SW 1271 (cell line): ENCODE results near the gene KIF3B.
"Not testable (repeated sequence)": the region's sequence is repeated elsewhere in the genome, so short reads cannot be mapped to it uniquely, and the experiment has no call there.

Experiments used
- DNase-seq, 2 experiments: peaks; one replicate each; lab custom pipeline; 2025; lab: John Stamatoyannopoulos, UW

KIF3B gene

GRCh38 chr20:32330555-32330897, 53.1 kb downstream of the KIF3B start:
- no peak for DNase-seq

- DNase-seq = no peak
Observed at GRCh38 chr20:32332614-32333013, 55.2 kb downstream of the KIF3B start.

GRCh38 chr20:32333181-32333987, 55.9 kb downstream of the KIF3B start:
- DNase-seq = no peak

DNA sequence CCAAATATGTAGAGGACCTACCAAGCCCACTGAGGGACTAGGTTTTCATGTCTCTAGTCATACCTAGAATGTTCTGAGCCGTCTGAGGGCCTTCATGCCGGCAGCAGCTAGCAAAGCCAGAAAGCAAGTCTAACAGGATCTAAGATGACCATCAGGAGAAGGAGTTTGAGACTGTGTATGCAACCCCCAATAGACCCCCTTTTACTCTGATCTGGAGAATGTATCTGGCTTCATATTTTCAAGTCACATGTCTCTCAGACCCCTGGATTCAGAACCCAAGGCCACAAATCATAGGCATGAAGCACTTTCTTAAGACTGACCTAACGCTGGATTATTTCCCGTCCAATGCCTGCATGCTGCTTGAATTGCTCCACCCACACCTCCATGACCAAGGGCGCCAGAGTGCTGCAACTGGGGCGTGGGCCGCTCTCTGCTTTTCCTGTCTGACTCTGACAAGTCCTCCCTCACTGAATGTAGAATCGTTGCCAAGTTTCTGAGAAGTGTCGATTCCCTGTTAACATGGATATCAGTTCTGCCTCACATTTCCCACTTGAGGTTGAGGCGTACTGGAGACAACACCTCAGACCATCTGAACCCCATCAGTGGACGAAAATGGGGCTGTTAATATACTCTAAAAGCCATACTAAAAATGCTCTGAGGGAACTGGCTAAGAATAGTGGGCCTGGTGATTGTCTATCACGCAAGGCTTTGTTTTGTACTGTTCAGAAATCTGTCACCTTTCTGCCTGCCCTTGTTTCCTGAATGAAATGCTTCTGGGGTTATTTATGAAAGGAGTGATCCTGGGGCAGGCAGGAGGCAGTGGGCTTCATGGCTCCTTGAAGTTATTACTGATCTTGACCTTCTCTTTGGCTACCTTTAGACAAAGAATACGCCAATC, 56.8 kb downstream of the KIF3B start:
- no peak for DNase-seq

- DNase-seq = peak; percentile 32 to 62
Observed at GRCh38 chr20:32336918-32337347, 59.5 kb downstream of the KIF3B start.

DNA sequence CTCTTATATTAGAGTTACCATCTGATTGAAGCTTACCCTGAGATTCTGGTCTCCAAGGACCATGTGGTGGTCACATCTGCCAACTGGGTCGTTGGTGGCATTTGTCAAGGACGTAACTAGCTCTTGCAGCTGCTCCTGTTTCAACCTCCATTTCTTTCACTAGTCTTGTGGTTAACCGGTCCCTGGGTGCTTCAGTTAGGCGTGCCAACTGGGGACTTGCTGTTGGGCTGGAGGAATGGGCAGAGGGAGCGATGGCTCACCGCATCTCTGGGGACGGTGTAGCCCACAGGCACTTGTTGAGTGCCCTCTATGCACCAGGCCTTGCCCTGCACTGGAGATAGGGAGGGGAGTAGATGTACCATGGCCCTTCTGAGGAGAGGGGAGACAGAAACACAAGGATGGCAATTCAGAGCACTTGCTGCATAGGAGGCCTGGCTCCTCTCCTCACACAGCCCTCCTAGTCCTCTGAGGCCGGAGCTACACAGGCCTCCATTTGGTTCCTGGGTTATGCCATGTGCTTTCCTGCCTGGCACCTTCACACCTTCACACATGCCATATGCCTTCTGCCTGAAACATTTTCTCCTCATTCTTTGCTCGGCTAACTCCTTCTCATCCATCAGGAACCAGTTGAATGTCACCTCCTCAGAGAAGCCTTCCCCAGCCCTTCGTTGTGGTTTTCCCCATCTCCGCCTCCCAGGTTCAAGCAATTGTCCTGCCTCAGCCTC, 60.6 kb downstream of the KIF3B start:
- no peak for DNase-seq

DNA sequence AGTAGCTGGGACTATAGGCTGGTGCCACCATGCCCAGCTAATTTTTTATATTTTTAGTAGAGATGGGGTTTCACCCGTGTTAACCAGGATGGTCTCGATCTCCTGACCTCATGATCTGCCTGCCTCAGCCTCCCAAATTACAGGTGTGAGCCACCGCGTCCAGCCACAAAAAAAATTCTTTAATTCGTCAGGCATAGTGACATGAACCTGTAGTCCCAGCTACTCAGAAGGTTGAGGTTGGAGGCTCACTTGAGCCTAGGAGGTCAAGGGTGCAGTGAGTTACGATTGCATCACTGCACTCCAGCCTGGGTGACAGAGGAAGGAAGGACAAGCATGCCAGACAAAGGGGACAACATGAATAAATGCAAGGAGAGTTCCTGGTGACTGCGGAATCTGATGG, 61.2 kb downstream of the KIF3B start:
- no peak for DNase-seq

DNA sequence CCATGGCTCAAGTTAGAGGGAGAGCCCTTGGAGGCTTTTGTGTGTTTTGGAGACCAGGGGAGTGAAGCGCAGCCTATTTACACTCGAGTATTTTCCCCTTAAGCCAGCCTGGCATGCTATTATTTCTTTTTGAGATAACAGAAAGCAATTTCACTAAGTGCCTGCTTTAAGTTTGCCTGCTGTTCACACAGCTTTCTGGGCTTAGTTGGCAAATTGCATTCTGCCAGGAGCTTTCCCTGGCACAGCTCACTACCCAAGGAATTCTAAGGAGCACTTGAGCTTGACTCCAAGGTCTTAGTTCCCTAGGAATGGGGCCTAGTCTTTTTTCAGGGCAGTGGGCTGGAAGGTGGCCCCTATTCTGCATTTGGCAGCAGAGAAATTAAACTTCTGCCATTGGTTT, 61.7 kb downstream of the KIF3B start:
- DNase-seq = no peak

DNA sequence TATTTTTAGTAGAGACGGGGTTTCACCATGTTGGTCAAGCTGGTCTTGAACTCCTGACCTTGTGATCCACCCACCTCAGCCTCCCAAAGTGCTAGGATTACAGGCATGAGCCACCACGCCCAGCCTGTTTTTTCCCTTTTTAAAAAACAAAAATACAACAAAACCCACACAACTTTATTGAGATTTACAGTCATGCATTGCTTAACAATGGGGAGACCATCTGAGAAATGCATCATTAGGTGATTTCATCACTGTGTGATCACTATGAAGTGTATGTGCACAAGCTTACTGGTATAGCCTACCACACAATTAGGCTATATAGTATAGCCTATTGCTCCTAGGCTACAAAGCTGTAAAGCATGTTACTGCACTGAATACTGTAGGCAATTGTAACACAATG, 63.6 kb downstream of the KIF3B start:
- DNase-seq = not testable (repeated sequence)

DNA sequence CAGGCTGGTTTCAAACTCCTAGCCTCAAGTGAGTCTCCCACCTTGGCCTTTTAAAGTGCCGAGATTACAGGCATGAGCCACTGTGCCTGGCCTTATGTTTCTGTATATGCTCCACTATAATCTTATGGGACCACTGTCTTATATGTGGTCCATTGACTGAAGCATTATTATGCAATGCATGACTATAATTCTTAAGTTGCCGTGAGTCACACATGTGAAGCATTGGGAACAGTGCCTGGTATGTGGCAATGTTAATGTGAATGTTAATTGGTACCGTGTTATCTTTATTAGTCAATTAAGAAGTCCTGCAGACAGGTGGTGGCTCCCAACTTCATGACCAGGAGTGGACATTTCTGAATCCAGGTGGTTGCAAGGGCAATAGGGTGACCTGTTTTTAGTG, 66.0 kb downstream of the KIF3B start:
- DNase-seq = no peak

DNA sequence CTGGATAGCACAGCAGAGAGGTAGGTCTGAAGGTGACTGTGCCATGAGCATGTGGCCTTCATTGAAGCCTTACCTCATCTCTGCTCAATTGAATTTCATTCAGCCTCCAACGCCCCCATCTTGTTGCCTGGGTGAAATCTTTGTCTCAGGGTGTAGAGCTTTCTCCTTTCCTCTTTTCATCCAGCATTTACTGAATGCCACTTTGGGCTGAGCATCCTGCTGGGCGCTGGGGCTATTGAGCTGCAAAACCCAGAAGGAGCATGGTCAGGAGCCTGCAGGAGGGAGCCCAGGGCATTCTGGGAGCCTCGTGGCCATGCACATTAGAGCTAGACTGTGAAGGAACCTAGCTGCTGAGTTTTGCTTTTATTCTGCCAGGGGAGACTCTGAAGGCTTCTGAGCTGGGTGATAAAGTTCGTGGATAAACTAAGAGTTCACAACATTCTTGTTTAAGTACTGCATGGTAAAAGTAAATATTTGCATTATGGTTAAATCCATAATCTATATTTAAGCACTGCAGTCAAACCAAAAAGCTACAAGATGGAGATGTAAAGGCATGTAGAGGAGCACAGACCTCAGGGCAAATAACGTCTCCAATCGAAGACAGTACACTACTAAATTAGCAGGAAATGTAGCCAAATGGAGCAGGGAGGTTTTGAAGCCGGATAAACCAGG, 67.5 kb downstream of the KIF3B start:
- DNase-seq = no peak

DNA sequence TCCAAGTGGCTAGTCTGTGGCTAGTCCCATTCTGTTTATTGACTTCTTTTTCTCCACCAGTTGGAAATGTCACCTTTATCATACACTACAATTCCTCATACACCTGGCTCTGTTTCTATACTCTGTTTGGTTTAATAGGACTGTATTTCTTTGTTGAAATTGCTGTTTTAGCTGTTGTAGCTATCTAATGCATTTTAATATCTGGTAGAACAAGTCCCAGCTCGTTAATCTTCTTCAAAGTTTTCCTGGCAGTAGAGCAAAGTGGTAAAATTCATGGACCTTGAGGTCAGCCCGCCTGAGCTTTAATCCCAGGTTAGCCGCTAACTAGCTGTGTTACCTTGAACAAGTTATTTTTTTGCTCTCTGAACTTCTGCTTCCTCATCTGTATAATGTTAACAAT, 70.8 kb downstream of the KIF3B start:
- no peak for DNase-seq

- DNase-seq = no peak
Observed at GRCh38 chr20:32350421-32350820, 73.0 kb downstream of the KIF3B start.

DNA sequence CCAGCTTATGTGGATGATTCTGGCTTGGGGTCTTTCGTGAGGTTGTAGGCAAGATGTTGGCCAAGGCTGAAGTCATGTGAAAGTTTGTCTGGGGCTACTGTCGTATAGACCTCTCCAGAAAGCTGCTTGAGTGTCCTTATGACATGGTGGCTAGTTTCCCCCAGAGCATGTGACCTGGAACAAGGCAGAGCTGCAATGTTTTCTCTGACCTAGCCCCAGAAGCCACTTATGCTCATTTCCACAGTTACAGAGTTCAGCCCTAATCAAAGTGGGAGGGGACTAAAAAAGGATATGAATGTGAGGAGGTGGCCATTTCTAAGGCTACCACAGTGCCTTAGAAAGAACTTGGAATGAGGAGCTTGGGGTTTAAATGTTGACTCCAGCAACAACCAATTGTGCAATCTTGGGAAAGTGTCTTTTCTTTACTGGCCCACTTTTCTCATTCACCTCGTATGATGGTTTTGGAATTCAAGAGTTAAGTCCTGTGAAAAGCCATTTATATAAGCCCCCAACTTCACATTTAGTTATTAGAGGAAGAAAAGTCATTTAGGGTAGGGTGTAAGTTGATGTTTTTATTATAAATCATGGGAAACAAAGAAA, 74.8 kb downstream of the KIF3B start:
- no peak for DNase-seq

DNA sequence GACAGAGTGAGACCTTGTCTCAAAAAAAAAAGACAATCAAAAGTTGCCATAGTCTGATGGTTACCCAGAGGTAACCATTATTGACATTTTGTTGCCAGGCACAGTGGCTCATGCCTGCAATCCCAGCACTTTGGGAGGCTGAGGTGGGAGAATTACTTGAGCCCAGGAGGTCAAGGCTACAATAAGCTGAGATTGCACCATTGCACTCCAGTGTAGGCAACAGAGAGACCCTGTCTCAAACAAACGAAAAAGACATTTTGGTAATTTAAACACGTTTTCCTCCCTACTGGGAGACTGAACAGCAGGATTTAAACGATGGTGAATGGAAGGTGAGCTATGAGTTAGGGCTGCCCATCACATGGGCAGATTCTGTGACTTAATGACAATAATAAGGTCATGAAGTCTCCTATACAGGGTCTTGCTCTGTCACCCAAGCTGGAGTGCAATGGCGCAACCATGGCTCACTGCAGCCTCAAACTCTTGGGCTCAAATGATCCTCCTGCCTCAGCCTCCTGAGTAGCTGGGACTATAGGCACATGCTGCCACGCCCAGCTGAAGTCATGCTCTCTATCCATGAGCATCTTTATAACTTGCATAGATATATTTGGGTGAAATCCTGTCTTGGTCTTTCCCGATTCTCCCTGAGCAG, 76.5 kb downstream of the KIF3B start:
- DNase-seq = no peak

- DNase-seq = peak in 1 of 2 experiments; percentile 68
Observed at GRCh38 chr20:32354592-32355416, 77.4 kb downstream of the KIF3B start.

- DNase-seq = no peak
Observed at GRCh38 chr20:32355417-32355841, 78.0 kb downstream of the KIF3B start.

DNA sequence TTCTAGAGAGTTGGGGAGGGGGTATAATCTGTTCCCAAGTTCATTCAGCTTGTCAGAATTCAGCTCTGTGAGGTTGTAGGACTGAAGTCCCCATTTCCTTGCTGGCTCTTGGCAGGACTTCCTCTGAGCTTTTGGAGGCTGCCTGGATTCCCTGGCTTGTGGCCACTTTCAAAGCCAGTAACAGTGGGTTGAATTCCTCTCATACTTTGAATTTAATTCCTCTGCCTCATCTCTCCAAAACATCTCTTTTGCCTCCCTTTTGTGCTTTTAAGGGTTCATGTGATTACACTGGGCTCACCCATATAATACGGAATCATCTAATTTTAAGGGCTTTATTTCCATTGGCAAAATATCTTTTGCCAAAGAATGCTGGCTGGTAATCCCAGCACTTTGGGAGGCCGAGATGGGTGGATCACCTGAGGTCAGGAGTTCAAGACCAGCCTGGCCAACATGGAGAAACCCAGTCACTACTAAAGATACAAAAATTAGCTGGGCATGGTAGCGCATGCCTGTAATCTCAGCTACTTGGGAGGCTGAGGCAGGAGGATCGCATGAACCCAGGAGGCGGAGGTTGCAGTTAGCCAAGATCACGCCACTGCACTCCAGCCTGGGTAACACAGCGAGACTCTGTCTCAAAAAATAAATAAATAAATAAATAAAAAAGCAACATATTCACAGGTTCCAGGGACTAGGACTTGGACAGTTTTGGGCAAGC, 78.6 kb downstream of the KIF3B start:
- DNase-seq = peak in 1 of 2 experiments; percentile 80

- DNase-seq = no peak
Observed at GRCh38 chr20:32356622-32357374, 79.3 kb downstream of the KIF3B start.
